Loucy (cell line): Measurements from ENCODE around the gene BCAS4.

Experiments used
- H2AFZ ChIP-seq: fragments of 200-600 bp; sonication (generic); 2 replicates; pipeline ENCODE4 v1.6.0; 2016; ENCODE audit warnings: antibody characterized with exemption, mild to moderate bottlenecking, low read length, moderate library complexity
- H3F3A ChIP-seq: fragments of 200-600 bp; 2 replicates; pipeline ENCODE4 v1.6.0; 2016; ENCODE audit warnings: antibody characterized with exemption, low read depth, mild to moderate bottlenecking
- H3K27me3 ChIP-seq: fragments of 200-600 bp; sonication (generic); 2 replicates; pipeline ENCODE4 v1.6.1; 2014; ENCODE audit warnings: low read length, mild to moderate bottlenecking; ENCODE audit not compliant: insufficient read depth, poor library complexity, severe bottlenecking
- H3K36me3 ChIP-seq: fragments of 200-600 bp; sonication (generic); 2 replicates; pipeline ENCODE4 v1.6.1; 2016; ENCODE audit warnings: low read length; ENCODE audit not compliant: insufficient read depth
- H3K4me1 ChIP-seq: fragments of 200-600 bp; sonication (generic); 2 replicates; pipeline ENCODE4 v1.5.1; 2014; ENCODE audit warnings: low read length, mild to moderate bottlenecking; ENCODE audit not compliant: insufficient read depth, poor library complexity, severe bottlenecking
- H3K4me2 ChIP-seq: fragments of 200-600 bp; sonication (generic); 2 replicates; pipeline ENCODE4 v1.6.0; 2014; ENCODE audit warnings: antibody characterized with exemption, low read length, low read depth, mild to moderate bottlenecking; ENCODE audit not compliant: poor library complexity, severe bottlenecking
- H3K4me3 ChIP-seq: fragments of 200-600 bp; sonication (generic); 2 replicates; pipeline ENCODE4 v1.5.1; 2014; ENCODE audit warnings: low read length, mild to moderate bottlenecking, mixed read lengths; ENCODE audit not compliant: poor library complexity, severe bottlenecking
- H3K79me2 ChIP-seq: fragments of 200-600 bp; sonication (generic); 2 replicates; pipeline ENCODE4 v1.6.1; 2014; ENCODE audit warnings: low read length; ENCODE audit not compliant: insufficient read depth
- H3K9ac ChIP-seq: fragments of 200-600 bp; sonication (generic); 2 replicates; pipeline ENCODE4 v1.6.0; 2014; ENCODE audit warnings: mild to moderate bottlenecking, low read depth, low read length, moderate library complexity; ENCODE audit not compliant: poor library complexity, severe bottlenecking
- H3K9me2 ChIP-seq: fragments of 200-600 bp; sonication (generic); replicated peaks from 2 replicates; pipeline ENCODE4 v1.6.1; 2016; ENCODE audit warnings: low read depth, low read length, mixed read lengths
- H3K9me3 ChIP-seq: fragments of 200-600 bp; sonication (generic); 2 replicates; pipeline ENCODE4 v1.6.1; 2014; ENCODE audit warnings: mild to moderate bottlenecking, antibody characterized with exemption, low read length, low read depth; ENCODE audit not compliant: insufficient read depth
- H4K20me1 ChIP-seq: fragments of 200-600 bp; sonication (generic); 2 replicates; pipeline ENCODE4 v1.6.0; 2014; ENCODE audit warnings: antibody characterized with exemption, low read length, mild to moderate bottlenecking; ENCODE audit not compliant: insufficient read depth, poor library complexity, severe bottlenecking
- EZH2phosphoT487 ChIP-seq: fragments of 200-600 bp; IDR thresholded peaks from 2 replicates; pipeline ENCODE4 v1.6.1; 2018; ENCODE audit warnings: antibody characterized with exemption, mild to moderate bottlenecking, moderate library complexity, borderline replicate concordance
- TF ChIP-seq, protein P1 (sequence below): fragments of 200-600 bp; sonication (generic); conservative IDR thresholded peaks from 2 replicates; pipeline ENCODE4 v1.5.1; 2014; ENCODE audit warnings: mild to moderate bottlenecking, antibody characterized with exemption, low read length

BCAS4 gene

GRCh38 chr20:50904067-50904570 is 109.3 kb downstream of the BCAS4 start:
- Histone ChIP-seq H3K36me3 (peaks cover 63% of the 10 kb centered on the region), H4K20me1 (peaks cover 97% of the 10 kb centered on the region)

DNA sequence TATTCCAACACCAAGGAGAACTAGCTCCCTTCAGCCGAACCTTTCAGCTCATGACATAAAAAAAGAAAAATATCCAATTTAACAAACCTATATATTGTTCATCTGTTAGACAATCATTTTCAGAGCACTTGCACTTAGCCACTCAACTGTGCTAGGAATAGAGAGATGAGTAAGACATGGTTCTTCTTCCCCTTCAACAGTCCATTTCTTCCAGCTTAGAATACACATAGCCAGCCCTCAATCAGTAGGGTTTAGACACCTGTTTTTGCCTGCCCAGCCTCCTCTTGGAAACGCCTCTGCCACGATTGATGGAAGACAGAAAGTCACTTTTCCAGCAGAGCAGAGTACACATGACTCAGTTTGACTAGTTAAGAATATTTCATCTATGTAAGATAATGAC is 114.6 kb downstream of the BCAS4 start:
- Histone ChIP-seq H3K36me3 (peaks cover 36% of the 10 kb centered on the region; the same call in 1 of the 2 replicates), H2AFZ (no peak overlapping the region), H3K9ac (no peak overlapping the region), H3K27me3 (no peaks in the 10 kb centered on the region), H3K9me3 (no peaks in the 10 kb centered on the region), H4K20me1 (peaks cover 97% of the 10 kb centered on the region), H3K4me1 (peaks cover 7% of the 10 kb centered on the region), H3K4me3 (no peak overlapping the region), H3K79me2 (peaks cover 100% of the 10 kb centered on the region), H3F3A (no peaks in the 10 kb centered on the region), H3K9me2 (no peaks in the 10 kb centered on the region), H3K4me2 (no peak overlapping the region)
- TF ChIP-seq, protein P1, sequence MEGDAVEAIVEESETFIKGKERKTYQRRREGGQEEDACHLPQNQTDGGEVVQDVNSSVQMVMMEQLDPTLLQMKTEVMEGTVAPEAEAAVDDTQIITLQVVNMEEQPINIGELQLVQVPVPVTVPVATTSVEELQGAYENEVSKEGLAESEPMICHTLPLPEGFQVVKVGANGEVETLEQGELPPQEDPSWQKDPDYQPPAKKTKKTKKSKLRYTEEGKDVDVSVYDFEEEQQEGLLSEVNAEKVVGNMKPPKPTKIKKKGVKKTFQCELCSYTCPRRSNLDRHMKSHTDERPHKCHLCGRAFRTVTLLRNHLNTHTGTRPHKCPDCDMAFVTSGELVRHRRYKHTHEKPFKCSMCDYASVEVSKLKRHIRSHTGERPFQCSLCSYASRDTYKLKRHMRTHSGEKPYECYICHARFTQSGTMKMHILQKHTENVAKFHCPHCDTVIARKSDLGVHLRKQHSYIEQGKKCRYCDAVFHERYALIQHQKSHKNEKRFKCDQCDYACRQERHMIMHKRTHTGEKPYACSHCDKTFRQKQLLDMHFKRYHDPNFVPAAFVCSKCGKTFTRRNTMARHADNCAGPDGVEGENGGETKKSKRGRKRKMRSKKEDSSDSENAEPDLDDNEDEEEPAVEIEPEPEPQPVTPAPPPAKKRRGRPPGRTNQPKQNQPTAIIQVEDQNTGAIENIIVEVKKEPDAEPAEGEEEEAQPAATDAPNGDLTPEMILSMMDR: no peak
- TF ChIP-seq EZH2phosphoT487: no peak

More at GRCh38 chr20:50904067-50904570, 109.3 kb downstream of the BCAS4 start:
- no peak overlapping the region for H3K9ac ChIP-seq
- peaks cover 100% of the 10 kb centered on the region for H3K79me2 ChIP-seq
- no peaks in the 10 kb centered on the region for H3K9me2 ChIP-seq
- TF ChIP-seq, protein P1: no peak
- no peak for TF ChIP-seq EZH2phosphoT487
- H3K27me3 ChIP-seq: no peaks in the 10 kb centered on the region
- H3K4me1 ChIP-seq: no peaks in the 10 kb centered on the region
- H3K4me2 ChIP-seq: no peak overlapping the region
- H3F3A ChIP-seq: no peaks in the 10 kb centered on the region
- no peak overlapping the region for H2AFZ ChIP-seq
- no peaks in the 10 kb centered on the region for H3K9me3 ChIP-seq
- no peak overlapping the region for H3K4me3 ChIP-seq

DNA sequence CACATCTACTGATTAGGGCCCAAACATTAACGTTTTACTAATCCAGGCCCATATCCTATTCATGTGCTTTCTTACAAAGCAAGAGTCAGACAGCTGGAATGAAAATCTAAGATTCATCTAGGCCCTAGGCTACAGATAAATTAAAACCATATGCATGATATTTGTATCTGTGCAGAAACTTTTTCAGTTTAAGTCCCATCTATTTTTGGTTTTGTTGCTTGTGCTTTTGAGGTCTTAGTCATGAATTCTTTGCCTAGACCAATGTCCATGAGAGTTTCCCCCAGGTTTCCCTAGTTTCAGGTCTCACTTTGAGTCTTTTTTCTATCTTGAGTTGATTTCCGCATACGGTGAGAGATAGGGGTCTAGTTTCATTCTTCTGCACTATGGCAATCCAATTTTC is 116.2 kb downstream of the BCAS4 start:
- no peaks in the 10 kb centered on the region for H3K27me3 ChIP-seq
- no peaks in the 10 kb centered on the region for H3K9me2 ChIP-seq
- H2AFZ ChIP-seq: no peak overlapping the region
- no peaks in the 10 kb centered on the region for H3K9me3 ChIP-seq
- peaks cover 97% of the 10 kb centered on the region for H4K20me1 ChIP-seq
- H3K9ac ChIP-seq: no peak overlapping the region
- peaks cover 41% of the 10 kb centered on the region; the same call in 1 of the 2 replicates for H3K36me3 ChIP-seq
- peaks cover 15% of the 10 kb centered on the region for H3K4me1 ChIP-seq
- H3K4me2 ChIP-seq: no peak overlapping the region
- H3K4me3 ChIP-seq: no peak overlapping the region
- TF ChIP-seq EZH2phosphoT487: no peak
- 0 out of 2 replicates have a peak, but pooled peaks cover 4% of the 10 kb centered on the region for H3F3A ChIP-seq
- H3K79me2 ChIP-seq: peaks cover 100% of the 10 kb centered on the region

GRCh38 chr20:50911716-50912115 is 116.9 kb downstream of the BCAS4 start:
- peaks cover 100% of the 10 kb centered on the region for H3K79me2 ChIP-seq

More at GRCh38 chr20:50911716-50912115, 116.9 kb downstream of the BCAS4 start:
- no peak overlapping the region for H3K4me3 ChIP-seq
- TF ChIP-seq EZH2phosphoT487: no peak
- TF ChIP-seq, protein P1: no peak
- no peaks in the 10 kb centered on the region for H3K9me2 ChIP-seq
- H2AFZ ChIP-seq: no peak overlapping the region
- H3K27me3 ChIP-seq: no peaks in the 10 kb centered on the region
- no peaks in the 10 kb centered on the region for H3K9me3 ChIP-seq
- H3K9ac ChIP-seq: no peak overlapping the region
- H3F3A ChIP-seq: 0 out of 2 replicates have a peak, but pooled peaks cover 4% of the 10 kb centered on the region
- peaks cover 97% of the 10 kb centered on the region for H4K20me1 ChIP-seq
- H3K4me2 ChIP-seq: no peak overlapping the region
- H3K36me3 ChIP-seq: peaks cover 41% of the 10 kb centered on the region; the same call in 1 of the 2 replicates
- H3K4me1 ChIP-seq: peaks cover 22% of the 10 kb centered on the region
